Stimulated activated CD8-positive, alpha-beta memory T cell treated with anti-CD3 and anti-CD28 coated beads, Interleukin-15, amount 100 ng/mL, for 48 hours (primary cell): Measurements from ENCODE around the gene PRKN.
"Not testable (repeated sequence)": the region's sequence is repeated elsewhere in the genome, so short reads cannot be mapped to it uniquely, and the experiment has no call there.

ENCODE experiments used
- DNase-seq, 2 donors: peaks; one replicate each; pipeline ENCODE4 v3.0.0-alpha.2; 2020; ENCODE audit warnings: low read depth in 2 of 2

Gene PRKN

GRCh38 chr6:162533009-162533400 is 194.6 kb downstream of the PRKN start:
- DNase-seq = no peak

DNA sequence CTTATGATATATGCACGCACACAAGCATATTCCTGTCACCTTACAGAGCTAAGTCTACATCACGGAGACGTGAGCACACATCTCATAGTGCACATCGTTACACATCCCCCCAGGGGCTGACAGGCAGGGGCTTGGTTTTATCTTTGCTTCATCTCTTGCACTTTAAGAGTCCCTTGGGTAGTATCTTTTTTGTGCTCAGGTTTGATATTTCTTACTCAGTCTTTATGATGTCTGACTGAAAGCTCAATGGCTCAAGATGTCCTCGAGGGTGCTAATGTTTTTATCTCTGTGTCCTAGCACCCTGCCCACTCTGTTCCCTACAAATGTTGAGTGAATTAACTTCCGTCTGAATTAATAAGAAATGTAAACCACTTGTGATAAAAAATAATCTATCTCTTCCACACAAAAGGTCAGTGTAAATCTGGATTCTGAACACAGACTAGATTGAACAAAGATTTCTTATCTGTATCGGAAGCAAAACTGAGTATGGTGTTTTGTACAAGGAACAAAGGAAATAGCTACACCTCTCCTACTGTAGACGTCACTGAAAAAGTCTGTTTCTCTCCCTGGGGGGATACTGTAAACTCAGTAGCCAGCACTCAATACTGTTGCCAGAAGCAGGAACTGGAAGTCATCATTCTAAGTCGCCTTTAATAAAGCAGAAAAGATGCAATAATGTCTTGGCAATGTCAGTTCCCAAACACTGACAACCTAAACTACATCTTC is 195.1 kb downstream of the PRKN start:
- no peak for DNase-seq

- not testable (repeated sequence) for DNase-seq
Observed at GRCh38 chr6:162531391-162531790, 196.2 kb downstream of the PRKN start.

GRCh38 chr6:162528538-162528937 is 199.0 kb downstream of the PRKN start:
- DNase-seq = no peak

- DNase-seq = no peak
Observed at GRCh38 chr6:162526960-162527359, 200.6 kb downstream of the PRKN start.

- no peak for DNase-seq
Observed at GRCh38 chr6:162525181-162525580, 202.4 kb downstream of the PRKN start.

DNA sequence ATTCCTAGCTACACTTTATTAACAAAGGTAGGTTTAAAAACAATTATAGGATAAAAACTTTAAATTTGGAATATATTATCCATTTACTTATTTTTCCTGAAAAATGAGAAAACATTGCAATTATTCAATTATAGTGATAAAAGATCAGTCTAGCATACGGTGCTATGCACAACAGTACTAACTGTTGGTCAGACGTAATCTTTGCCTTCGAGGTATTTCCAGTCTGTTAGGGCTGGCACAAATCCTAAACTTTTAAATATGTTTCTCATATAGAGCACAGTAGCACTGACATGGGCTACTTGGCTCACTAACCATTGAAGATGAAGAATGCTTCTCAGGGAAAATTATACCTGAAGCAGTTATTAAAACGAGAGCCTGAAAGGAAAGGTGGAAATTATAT is 214.8 kb downstream of the PRKN start:
- DNase-seq = no peak

DNA sequence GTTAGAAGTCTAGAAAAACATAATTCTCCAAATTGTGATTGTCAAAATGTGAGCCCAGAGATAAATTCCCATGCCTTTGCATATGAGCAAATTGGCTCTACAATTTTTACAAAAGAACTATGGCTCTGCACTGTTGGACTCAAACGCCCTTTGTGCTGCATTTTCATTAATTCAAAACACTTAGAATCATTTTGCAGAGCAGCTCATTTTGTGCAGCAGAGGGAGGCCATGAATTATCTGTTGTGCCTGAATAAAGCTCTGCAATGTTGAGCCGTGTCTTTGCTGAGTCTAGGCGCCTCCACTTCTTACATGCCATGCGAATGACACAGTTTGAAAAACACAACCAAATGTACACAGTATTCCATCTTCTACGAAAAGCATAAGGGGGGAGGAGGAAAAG is 230.2 kb downstream of the PRKN start:
- DNase-seq = no peak

- DNase-seq = no peak
Observed at GRCh38 chr6:162493917-162494316, 233.6 kb downstream of the PRKN start.

DNA sequence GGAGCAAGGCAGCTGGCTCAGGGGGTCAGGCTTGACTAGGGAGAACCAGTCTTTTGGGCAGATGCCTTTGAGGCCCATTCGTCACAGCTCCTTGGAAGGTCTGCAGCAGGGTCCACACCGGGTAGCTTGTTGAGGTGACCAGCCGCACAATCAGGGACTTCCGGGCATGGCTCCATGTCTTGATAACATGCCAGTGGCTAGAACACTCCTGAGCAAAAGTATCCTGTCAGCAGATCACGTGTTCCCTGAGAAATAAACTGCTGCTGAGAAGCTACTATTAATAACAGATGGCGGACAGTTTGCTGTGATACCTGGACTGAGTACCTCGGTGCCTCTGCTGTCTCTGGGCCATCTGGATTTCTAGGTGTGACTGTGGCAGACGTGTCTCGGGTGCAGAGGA is 235.9 kb downstream of the PRKN start:
- DNase-seq = no peak

GRCh38 chr6:162489101-162489976 is 238.2 kb downstream of the PRKN start:
- DNase-seq = no peak

- DNase-seq = no peak
Observed at GRCh38 chr6:162488444-162488843, 239.1 kb downstream of the PRKN start.

DNA sequence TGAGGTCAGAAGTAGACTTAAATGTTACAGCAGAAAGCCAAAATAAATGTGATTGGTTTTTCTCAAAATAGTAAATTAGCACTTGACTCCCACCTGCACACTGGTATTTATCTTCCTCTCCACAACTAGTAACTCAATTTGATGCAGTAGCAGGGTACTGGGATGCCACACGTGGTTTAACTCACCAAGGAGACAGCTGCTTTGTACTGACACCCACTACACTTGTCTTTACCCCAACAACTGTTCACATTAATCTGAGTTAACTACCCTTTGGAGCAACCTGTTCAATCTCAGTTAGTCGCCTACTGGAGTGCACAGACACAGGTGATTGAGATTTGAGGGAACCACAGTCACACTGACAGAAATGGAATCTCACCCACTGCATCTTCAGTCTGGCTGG is 242.1 kb downstream of the PRKN start:
- no peak for DNase-seq

DNA sequence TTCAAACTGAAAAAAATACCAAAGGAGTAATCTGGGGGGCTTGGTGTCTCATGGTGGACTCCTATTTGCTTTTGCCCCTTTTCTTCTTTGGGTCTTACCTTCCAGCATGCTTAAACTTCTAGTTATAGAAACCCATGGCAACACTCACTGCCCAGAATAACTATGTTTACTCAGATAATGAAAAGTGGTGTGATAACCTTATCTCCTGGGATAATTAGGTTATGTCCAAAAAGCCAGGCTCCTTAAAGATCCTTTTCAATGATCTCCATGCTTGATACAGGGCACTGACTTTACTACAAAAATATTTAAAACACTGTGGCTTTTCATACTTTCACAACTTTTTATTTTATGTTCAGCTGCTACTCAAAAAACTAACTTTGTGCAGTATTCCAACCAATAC is 245.6 kb downstream of the PRKN start:
- DNase-seq = no peak

GRCh38 chr6:162481320-162481719 is 246.2 kb downstream of the PRKN start:
- no peak for DNase-seq

- DNase-seq = no peak
Observed at GRCh38 chr6:162478192-162478671, 249.3 kb downstream of the PRKN start.

GRCh38 chr6:162474722-162475121 is 252.8 kb downstream of the PRKN start:
- no peak for DNase-seq

GRCh38 chr6:162471842-162472241 is 255.7 kb downstream of the PRKN start:
- DNase-seq = no peak

GRCh38 chr6:162468326-162468725 is 259.2 kb downstream of the PRKN start:
- DNase-seq = no peak

- no peak for DNase-seq
Observed at GRCh38 chr6:162467679-162468078, 259.9 kb downstream of the PRKN start.

DNA sequence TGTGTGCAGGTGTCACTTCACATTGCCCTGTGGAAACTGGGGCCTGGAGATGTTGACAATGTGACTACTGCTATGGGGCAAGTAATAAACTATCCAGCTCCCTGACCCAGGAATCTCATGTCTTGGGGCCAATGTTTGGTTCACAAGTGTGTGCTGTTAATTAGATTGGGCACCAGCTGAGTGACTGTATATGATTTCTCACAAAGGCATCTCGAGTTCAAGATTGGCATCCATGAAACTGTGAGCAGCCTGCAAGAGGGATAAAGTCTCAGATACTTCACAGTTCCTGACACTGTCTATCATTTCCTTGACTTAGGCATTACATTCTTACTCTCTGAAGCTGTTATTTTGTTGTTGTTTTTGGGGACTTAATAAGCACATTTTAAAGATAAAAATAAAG is 264.0 kb downstream of the PRKN start:
- DNase-seq = no peak

DNA sequence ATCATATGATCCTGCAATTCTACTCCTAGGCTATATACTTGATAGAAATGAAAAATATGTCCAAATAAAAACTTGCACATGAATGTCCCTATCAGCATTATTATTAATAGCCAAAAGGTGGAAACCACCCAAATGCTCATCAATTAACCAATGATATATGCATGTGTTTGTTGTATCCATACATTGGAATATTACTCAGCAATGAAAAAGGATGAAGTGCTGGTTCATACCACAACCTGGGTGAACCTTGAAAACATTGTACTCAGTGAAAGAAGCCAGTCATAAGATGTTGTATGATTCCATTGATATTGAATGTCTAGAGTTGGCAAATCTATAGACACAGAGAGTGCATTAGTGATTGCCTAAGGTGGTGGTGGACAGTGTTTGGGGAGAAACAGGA is 267.6 kb downstream of the PRKN start:
- no peak for DNase-seq

DNA sequence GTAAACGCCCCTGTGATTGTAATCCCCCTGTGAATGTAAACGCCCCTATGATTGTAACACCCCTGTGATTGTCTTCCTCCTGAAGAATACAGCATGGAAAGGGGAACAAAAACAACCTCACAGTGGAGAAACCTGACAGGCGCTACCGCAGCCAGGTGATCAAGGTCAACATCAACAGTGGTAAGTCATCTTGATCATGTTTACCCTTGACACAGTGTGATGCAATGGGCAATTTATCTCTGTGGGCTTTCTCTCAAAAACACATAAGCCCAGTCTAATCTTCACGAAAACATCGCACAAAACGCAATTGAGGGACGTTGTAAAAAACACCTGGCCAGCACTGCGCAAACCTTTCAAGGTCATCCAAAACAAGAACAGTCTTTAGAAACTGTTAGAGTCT is 277.2 kb downstream of the PRKN start:
- DNase-seq = no peak
